ENCODE results near the gene ADAMTS14. TPM values are rescaled to one million over a fixed set of nuclear protein-coding genes. Genes with fewer than 3 reads are reported as not detected.

Gene ADAMTS14
- total RNA-seq, 2 experiments from 2014 or later: not detected

- Histone ChIP-seq H3K4me3 (ENCODE audit: low read length) (no peak overlapping the region), H3K9me3 (ENCODE audit: control insufficient read depth in 1 of 2, insufficient read depth in 1 of 2, low read length in 2 of 2) (no peaks in the 10 kb centered on the region), H3K27ac (ENCODE audit: low read depth in 1 of 2, low read length in 2 of 2) (no peak overlapping the region), H3K27me3 (ENCODE audit: control insufficient read depth in 1 of 2, insufficient read depth in 2 of 2, low read length in 2 of 2) (no peaks in the 10 kb centered on the region), H3K4me1 (ENCODE audit: insufficient read depth, low read length) (no peaks in the 10 kb centered on the region), H3K36me3 (ENCODE audit: insufficient read depth, low read length) (no peaks in the 10 kb centered on the region)
- Mint-ChIP-seq H3K4me3 (no peak overlapping the region), H3K27ac (no peak overlapping the region), H3K27me3 (no peaks in the 10 kb centered on the region), H3K4me1 (ENCODE audit: low read depth) (no peaks in the 10 kb centered on the region), H3K9me3 (no peaks in the 10 kb centered on the region), H3K36me3 (ENCODE audit: low read depth) (no peaks in the 10 kb centered on the region)
- ATAC-seq (ENCODE audit: poor library complexity): no peak
- DNase-seq: no peak
- CTCF ChIA-PET: no interaction called here
- no peak for TF ChIP-seq CTCF (IDR thresholded peaks at IDR 0.05)
- intact Hi-C loops (cut with DNase I, micrococcal nuclease): no loop called here
- POLR2A ChIA-PET: no interaction called here
Observed at GRCh38 chr10:70683940-70684339, 11.6 kb downstream of the ADAMTS14 start.

DNA sequence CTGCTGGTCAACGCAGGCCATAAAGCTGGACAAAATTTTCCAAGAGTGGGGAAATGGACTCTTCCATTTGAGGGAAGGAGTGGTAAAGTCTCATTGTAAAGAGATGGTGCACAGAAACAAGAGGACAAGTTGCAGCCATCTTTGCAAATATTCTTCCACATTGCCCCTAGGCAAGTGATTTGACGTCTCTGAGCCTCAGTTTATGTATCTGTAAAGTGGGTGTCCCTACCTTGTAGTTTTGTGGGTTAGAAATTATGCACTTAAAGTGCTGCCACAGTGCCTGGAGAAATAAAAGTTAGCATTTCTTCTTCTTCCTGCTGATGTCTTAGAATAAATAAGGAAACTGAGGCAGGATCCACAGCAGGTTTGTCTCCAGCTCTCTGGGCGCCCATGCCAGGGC, 12.1 kb downstream of the ADAMTS14 start:
- H3K27ac Mint-ChIP-seq: no peak overlapping the region
- H3K36me3 Mint-ChIP-seq (ENCODE audit: low read depth): no peaks in the 10 kb centered on the region
- H3K4me1 Mint-ChIP-seq (ENCODE audit: low read depth): no peaks in the 10 kb centered on the region
- DNase-seq (no peak), ATAC-seq (ENCODE audit: poor library complexity) (no peak)
- no peak overlapping the region for H3K4me3 Mint-ChIP-seq
- no peak for TF ChIP-seq CTCF (IDR thresholded peaks at IDR 0.05)
- Histone ChIP-seq H3K27ac (ENCODE audit: low read depth in 1 of 2, low read length in 2 of 2) (no peak overlapping the region), H3K9me3 (ENCODE audit: control insufficient read depth in 1 of 2, insufficient read depth in 1 of 2, low read length in 2 of 2) (no peaks in the 10 kb centered on the region), H3K27me3 (ENCODE audit: control insufficient read depth in 1 of 2, insufficient read depth in 2 of 2, low read length in 2 of 2) (no peaks in the 10 kb centered on the region), H3K4me1 (ENCODE audit: insufficient read depth, low read length) (no peaks in the 10 kb centered on the region), H3K36me3 (ENCODE audit: insufficient read depth, low read length) (no peaks in the 10 kb centered on the region), H3K4me3 (ENCODE audit: low read length) (no peak overlapping the region)
- ChIA-PET POLR2A (no interaction called here), CTCF (no interaction called here)
- no peaks in the 10 kb centered on the region for H3K9me3 Mint-ChIP-seq
- no peaks in the 10 kb centered on the region for H3K27me3 Mint-ChIP-seq
- intact Hi-C loops (cut with DNase I, micrococcal nuclease): no loop called here

- Histone ChIP-seq H3K4me3 (ENCODE audit: low read length) (no peak overlapping the region), H3K27me3 (ENCODE audit: control insufficient read depth in 1 of 2, insufficient read depth in 2 of 2, low read length in 2 of 2) (no peaks in the 10 kb centered on the region), H3K4me1 (ENCODE audit: insufficient read depth, low read length) (no peaks in the 10 kb centered on the region), H3K36me3 (ENCODE audit: insufficient read depth, low read length) (no peaks in the 10 kb centered on the region), H3K27ac (ENCODE audit: low read depth in 1 of 2, low read length in 2 of 2) (no peak overlapping the region), H3K9me3 (ENCODE audit: control insufficient read depth in 1 of 2, insufficient read depth in 1 of 2, low read length in 2 of 2) (no peaks in the 10 kb centered on the region)
- Mint-ChIP-seq H3K27ac (no peak overlapping the region), H3K27me3 (no peaks in the 10 kb centered on the region), H3K4me3 (no peak overlapping the region), H3K4me1 (ENCODE audit: low read depth) (no peaks in the 10 kb centered on the region), H3K36me3 (ENCODE audit: low read depth) (no peaks in the 10 kb centered on the region), H3K9me3 (no peaks in the 10 kb centered on the region)
- intact Hi-C loops (cut with DNase I, micrococcal nuclease): no loop called here
- ChIA-PET CTCF (no interaction called here), POLR2A (no interaction called here)
- DNase-seq: no peak
- no peak for ATAC-seq (ENCODE audit: poor library complexity)
- no peak for TF ChIP-seq CTCF (IDR thresholded peaks at IDR 0.05)
Observed at GRCh38 chr10:70684839-70685454, 12.6 kb downstream of the ADAMTS14 start.
